Measurements from ENCODE around the gene TUBAL3. TPM values are rescaled to one million over a fixed set of nuclear protein-coding genes. Genes with fewer than 3 reads are reported as not detected.

The TUBAL3 gene
- total and polyA plus RNA-seq, 9 of the 15 experiments (the other 6 are each of a cell fraction or from before 2014, with no cell fraction given) = 5.5 to 10.1 (median 6.9) TPM

GRCh38 chr10:5404208-5405041 is at the start of gene TUBAL3 (continued):
- TF ChIP-seq MGA (IDR thresholded peaks at IDR 0.05) (peak; percentile 36; the same call in 1 of the 2 replicates), CC2D1A (IDR thresholded peaks at IDR 0.05) (no peak), ZNF134 (CRISPR knock-in tag; conservative IDR thresholded peaks at IDR 0.05) (no peak), HMG20A (CRISPR knock-in tag; conservative IDR thresholded peaks at IDR 0.05) (no peak), ZBTB34 (CRISPR knock-in tag; IDR thresholded peaks at IDR 0.05) (no peak), CBX2 (IDR thresholded peaks at IDR 0.05; ENCODE audit: insufficient read depth, low read length, poor library complexity, severe bottlenecking) (no peak), L3MBTL2 (IDR thresholded peaks at IDR 0.05) (peak; percentile 42; the same call in 1 of the 2 replicates), CBFA2T2 (conservative IDR thresholded peaks at IDR 0.05) (no peak), GATAD2B (IDR thresholded peaks at IDR 0.05; ENCODE audit: borderline replicate concordance) (no peak), MLX (CRISPR knock-in tag; conservative IDR thresholded peaks at IDR 0.05) (no peak), PTTG1 (tag; IDR thresholded peaks at IDR 0.05; ENCODE audit: low read depth) (no peak), FOXA3 (CRISPR knock-in tag; conservative IDR thresholded peaks at IDR 0.05 in 1 of 2, IDR thresholded peaks at IDR 0.05 in 1 of 2) (no peak)

Data from K562 (cell line).